GM10266 (cell line): ENCODE data around the gene NUDT19.
A peak's percentile ranks its signal among the peaks of the same experiment; 100 is the strongest.
"Not testable (repeated sequence)": the region's sequence is repeated elsewhere in the genome, so short reads cannot be mapped to it uniquely, and the experiment has no call there.

Source experiments
- DNase-seq: peaks from one replicate; pipeline ENCODE4 v3.0.0; 2012; ENCODE audit errors: extremely low spot score
- TF ChIP-seq, protein P1 (sequence below): IDR thresholded peaks from 2 replicates; pipeline ENCODE4 v1.5.1; 2012; ENCODE audit warnings: mild to moderate bottlenecking, low read depth; ENCODE audit not compliant: control insufficient read depth, insufficient read depth; ENCODE audit errors: missing control alignments

Gene NUDT19

GRCh38 chr19:32688311-32688710 lies 3.3 kb upstream of the NUDT19 start:
- TF ChIP-seq, protein P1, sequence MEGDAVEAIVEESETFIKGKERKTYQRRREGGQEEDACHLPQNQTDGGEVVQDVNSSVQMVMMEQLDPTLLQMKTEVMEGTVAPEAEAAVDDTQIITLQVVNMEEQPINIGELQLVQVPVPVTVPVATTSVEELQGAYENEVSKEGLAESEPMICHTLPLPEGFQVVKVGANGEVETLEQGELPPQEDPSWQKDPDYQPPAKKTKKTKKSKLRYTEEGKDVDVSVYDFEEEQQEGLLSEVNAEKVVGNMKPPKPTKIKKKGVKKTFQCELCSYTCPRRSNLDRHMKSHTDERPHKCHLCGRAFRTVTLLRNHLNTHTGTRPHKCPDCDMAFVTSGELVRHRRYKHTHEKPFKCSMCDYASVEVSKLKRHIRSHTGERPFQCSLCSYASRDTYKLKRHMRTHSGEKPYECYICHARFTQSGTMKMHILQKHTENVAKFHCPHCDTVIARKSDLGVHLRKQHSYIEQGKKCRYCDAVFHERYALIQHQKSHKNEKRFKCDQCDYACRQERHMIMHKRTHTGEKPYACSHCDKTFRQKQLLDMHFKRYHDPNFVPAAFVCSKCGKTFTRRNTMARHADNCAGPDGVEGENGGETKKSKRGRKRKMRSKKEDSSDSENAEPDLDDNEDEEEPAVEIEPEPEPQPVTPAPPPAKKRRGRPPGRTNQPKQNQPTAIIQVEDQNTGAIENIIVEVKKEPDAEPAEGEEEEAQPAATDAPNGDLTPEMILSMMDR, result no peak
- no peak for DNase-seq

GRCh38 chr19:32691952-32692726 lies 518 bp downstream of the NUDT19 start:
- TF ChIP-seq, protein P1, result no peak

GRCh38 chr19:32692727-32693061 lies 1.1 kb downstream of the NUDT19 start:
- no peak for DNase-seq
- TF ChIP-seq, protein P1, result no peak

More at GRCh38 chr19:32691952-32692726, 518 bp downstream of the NUDT19 start:
- DNase-seq, result peak; percentile 82

- DNase-seq, result not testable (repeated sequence)
These were observed 1.8 kb downstream of the NUDT19 start for GRCh38 chr19:32693151-32694108.

DNA sequence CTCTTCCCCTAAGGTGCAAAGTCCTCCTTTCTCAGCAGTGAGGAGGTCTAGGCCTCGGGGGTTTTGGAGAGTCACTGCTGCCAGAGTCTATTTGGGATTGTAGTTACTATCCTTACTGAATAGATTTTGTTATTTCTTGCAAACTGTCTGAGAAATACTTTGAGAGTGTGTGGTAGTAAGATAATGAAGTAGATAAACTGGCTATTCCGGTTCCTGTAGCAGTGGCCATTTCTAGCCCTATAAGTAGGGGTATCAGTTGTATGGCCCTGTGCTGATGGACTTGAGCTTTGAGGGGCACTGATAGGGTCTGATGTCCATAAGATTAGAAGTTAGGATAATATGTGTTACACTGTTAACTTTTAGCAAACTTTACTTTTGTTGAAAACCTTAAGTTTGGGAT lies 2.7 kb downstream of the NUDT19 start:
- not testable (repeated sequence) for DNase-seq

DNA sequence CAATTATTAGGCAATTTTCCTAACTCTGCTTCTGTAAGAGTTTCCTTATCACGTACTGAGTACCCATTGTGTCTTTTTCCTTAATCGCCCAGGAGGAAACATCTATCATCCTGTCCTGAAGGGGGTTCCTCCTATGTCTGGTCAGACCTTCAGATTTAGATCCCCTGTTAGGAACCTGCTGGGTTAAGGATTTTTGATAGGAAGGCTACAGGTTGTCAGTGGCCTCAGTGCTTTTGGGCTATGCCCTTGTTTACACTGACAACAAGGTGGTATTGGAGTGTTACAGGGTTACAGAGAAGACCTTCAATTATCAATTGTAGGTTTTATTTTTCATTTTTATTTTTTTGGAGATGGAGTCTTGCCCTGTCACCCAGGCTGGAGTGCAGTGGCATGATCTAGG lies 3.2 kb downstream of the NUDT19 start:
- not testable (repeated sequence) for DNase-seq

- not testable (repeated sequence) for DNase-seq
These were observed 3.9 kb downstream of the NUDT19 start for GRCh38 chr19:32695506-32695905.

DNA sequence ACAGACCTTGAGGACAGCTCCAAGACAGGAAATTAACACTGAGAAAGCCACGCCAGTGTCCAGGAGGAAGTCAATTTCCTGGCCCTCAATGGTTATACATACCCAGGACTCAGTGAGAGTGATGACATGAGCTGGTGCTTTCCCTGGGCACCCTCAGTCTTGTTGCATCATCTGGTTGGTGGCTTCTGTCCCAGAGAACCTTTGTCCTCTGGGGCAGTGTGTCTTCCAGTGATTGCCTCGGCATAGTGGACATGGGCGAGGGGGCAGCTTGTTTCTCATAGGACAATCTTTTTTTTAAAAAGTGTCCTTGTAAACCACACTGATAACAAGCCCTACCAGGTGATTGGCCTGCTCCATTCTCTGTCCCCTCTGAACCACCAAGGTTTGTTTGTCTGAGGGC lies 5.2 kb downstream of the NUDT19 start:
- not testable (repeated sequence) for DNase-seq

DNA sequence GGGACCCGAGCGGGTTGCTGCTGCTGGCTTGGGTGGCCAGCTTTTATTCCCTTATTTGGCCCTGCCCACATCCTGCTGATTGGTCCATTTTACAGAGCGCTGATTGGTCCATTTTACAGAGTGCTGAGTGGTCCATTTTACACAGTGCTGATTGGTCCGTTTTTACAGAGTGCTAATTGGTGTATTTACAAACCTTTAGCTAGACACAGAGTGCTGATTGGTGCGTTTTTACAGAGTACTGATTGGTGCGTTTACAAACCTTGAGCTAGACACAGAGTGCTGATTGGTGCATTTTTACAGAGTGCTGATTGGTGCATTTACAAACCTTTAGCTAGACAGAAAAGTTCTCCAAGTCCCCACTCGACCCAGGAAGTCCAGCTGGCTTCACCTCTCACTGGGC lies 8.5 kb downstream of the NUDT19 start:
- not testable (repeated sequence) for DNase-seq

DNA sequence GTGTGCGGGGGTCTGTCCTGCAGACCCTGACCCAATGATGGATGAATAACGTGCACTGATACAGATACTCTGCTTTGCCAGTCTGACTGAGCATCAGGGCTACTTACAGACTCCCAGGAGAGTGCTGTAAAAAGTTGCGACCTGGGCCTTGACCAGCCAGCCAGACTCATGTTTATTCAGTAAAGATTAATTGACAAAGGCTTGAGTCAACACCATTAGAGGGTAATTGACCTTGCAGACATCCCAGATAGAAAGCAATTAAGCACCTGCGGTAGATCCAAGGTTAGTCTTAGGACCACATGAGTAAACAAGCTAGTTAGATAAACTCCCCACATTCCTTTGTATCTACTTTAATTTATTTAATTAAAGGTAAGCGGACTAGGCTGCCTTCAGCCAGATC lies 10.4 kb downstream of the NUDT19 start:
- DNase-seq, result no peak
- TF ChIP-seq, protein P1, result no peak

- DNase-seq, result not testable (repeated sequence)
These were observed 12.4 kb downstream of the NUDT19 start for GRCh38 chr19:32704006-32704405.
